ENCODE results near the gene SLC9A9.
A peak's percentile ranks its signal among the peaks of the same experiment; 100 is the strongest.

The SLC9A9 gene

DNA sequence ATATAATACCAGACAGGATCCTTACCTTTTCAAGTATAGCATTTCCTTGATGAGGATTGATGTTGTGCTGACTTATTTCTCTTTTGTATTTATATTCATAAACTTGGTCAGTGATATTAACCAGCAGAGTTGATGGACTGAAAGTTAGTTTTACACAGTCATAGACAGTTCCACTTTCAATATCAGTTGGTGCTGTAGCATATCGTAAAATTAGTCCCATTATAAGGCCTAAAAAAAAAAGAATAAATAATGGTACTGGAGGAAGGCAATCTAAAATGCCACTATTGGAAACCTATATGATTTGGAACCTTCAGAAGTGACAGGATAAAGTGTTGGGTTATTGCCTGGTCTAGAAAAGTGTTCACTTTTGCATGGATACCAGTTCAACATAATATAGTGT is 16.3 kb downstream of the SLC9A9 start:
- CTCF ChIA-PET = no interaction called here

GRCh38 chr3:143831208-143831607 is 17.1 kb downstream of the SLC9A9 start:
- DNase-seq = peak in 2 of 3 donors; percentile 70 to 81
- Histone ChIP-seq H3K4me3 (ENCODE audit: control insufficient read depth in 1 of 7, extremely low read depth in 1 of 7, insufficient read depth in 4 of 7, low read depth in 2 of 7, low read length in 6 of 7) (peak overlapping the region in 2 of 7 experiments; percentile 20 to 54), H3K27ac (ENCODE audit: insufficient read depth in 1 of 2, low read depth in 1 of 2, low read length in 2 of 2, poor library complexity in 1 of 2, severe bottlenecking in 2 of 2) (peak overlapping the region in 1 of 2 experiments; percentile 52), H3K36me3 (ENCODE audit: control insufficient read depth in 4 of 4, insufficient read depth in 4 of 4, low read length in 3 of 4) (no peaks in the 10 kb centered on the region), H3K27me3 (replicated peaks in 2 of 5; ENCODE audit: control insufficient read depth in 4 of 5, insufficient read depth in 5 of 5, low read length in 4 of 5) (no peaks in the 10 kb centered on the region), H3K9me3 (ENCODE audit: control extremely low read depth in 1 of 5, control insufficient read depth in 4 of 5, insufficient read depth in 2 of 5, low read depth in 1 of 5, low read length in 4 of 5) (no peaks in the 10 kb centered on the region), H3K4me1 (ENCODE audit: control extremely low read depth in 1 of 4, control insufficient read depth in 4 of 4, insufficient read depth in 4 of 4, low read length in 3 of 4) (peaks cover 10 to 30% (median 12%) of the 10 kb centered on the region in 4 experiments)
- CTCF ChIA-PET = no interaction called here
- POLR2A ChIA-PET = no interaction called here
- no CpG with 5 or more reads among the region's 2 CpGs for WGBS (ENCODE audit: insufficient coverage)

More for the DNA sequence above, 16.3 kb downstream of the SLC9A9 start:
- Histone ChIP-seq H3K4me1 (ENCODE audit: control extremely low read depth in 1 of 4, control insufficient read depth in 4 of 4, insufficient read depth in 4 of 4, low read length in 3 of 4) (peaks cover 5 to 25% (median 9%) of the 10 kb centered on the region in 4 experiments), H3K4me3 (ENCODE audit: control insufficient read depth in 1 of 7, extremely low read depth in 1 of 7, insufficient read depth in 4 of 7, low read depth in 2 of 7, low read length in 6 of 7) (no peak overlapping the region), H3K9me3 (ENCODE audit: control extremely low read depth in 1 of 5, control insufficient read depth in 4 of 5, insufficient read depth in 2 of 5, low read depth in 1 of 5, low read length in 4 of 5) (no peaks in the 10 kb centered on the region), H3K27ac (ENCODE audit: insufficient read depth in 1 of 2, low read depth in 1 of 2, low read length in 2 of 2, poor library complexity in 1 of 2, severe bottlenecking in 2 of 2) (no peak overlapping the region), H3K27me3 (replicated peaks in 2 of 5; ENCODE audit: control insufficient read depth in 4 of 5, insufficient read depth in 5 of 5, low read length in 4 of 5) (no peaks in the 10 kb centered on the region), H3K36me3 (ENCODE audit: control insufficient read depth in 4 of 4, insufficient read depth in 4 of 4, low read length in 3 of 4) (no peaks in the 10 kb centered on the region)
- no CpG with 5 or more reads among the region's 1 CpG for WGBS (ENCODE audit: insufficient coverage)
- POLR2A ChIA-PET = no interaction called here
- no peak for DNase-seq

- H3K36me3 ChIP-seq (ENCODE audit: control insufficient read depth in 4 of 4, insufficient read depth in 4 of 4, low read length in 3 of 4) = no peaks in the 10 kb centered on the region
- peak overlapping the region in 2 of 7 experiments; percentile 20 to 54 for H3K4me3 ChIP-seq (ENCODE audit: control insufficient read depth in 1 of 7, extremely low read depth in 1 of 7, insufficient read depth in 4 of 7, low read depth in 2 of 7, low read length in 6 of 7)
- peaks cover 10 to 35% (median 17%) of the 10 kb centered on the region in 4 experiments for H3K4me1 ChIP-seq (ENCODE audit: control extremely low read depth in 1 of 4, control insufficient read depth in 4 of 4, insufficient read depth in 4 of 4, low read length in 3 of 4)
- no peaks in the 10 kb centered on the region for H3K27me3 ChIP-seq (replicated peaks in 2 of 5; ENCODE audit: control insufficient read depth in 4 of 5, insufficient read depth in 5 of 5, low read length in 4 of 5)
- peak overlapping the region in 1 of 2 experiments; percentile 52 for H3K27ac ChIP-seq (ENCODE audit: insufficient read depth in 1 of 2, low read depth in 1 of 2, low read length in 2 of 2, poor library complexity in 1 of 2, severe bottlenecking in 2 of 2)
- ChIA-PET CTCF (no interaction called here), POLR2A (no interaction called here)
- DNase-seq = peak in 2 of 3 donors; percentile 52 to 74
- no peaks in the 10 kb centered on the region for H3K9me3 ChIP-seq (ENCODE audit: control extremely low read depth in 1 of 5, control insufficient read depth in 4 of 5, insufficient read depth in 2 of 5, low read depth in 1 of 5, low read length in 4 of 5)
These were observed 17.5 kb downstream of the SLC9A9 start for GRCh38 chr3:143830786-143831185.

DNA sequence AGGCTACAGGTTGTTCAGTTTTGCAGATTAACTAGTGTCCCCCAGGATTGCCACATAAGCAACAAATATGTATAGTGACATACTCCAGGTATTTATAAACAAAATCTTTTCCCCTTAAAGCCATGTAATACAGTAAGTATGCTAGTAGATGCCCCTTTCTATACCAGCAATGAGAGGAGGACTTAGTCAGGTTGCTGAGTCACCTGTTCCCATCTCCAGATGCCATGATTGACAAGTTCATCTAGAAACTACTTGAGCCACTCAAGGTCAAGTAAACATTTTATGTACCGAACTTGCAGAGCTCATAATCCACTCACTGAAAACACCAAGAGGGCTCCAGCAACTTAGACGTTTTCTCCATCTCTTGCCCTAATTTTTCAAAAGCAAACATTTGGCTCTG is 18.2 kb downstream of the SLC9A9 start:
- H3K4me3 ChIP-seq (ENCODE audit: control insufficient read depth in 1 of 7, extremely low read depth in 1 of 7, insufficient read depth in 4 of 7, low read depth in 2 of 7, low read length in 6 of 7) = no peak overlapping the region
- WGBS (ENCODE audit: insufficient coverage) = no CpG with 5 or more reads among the region's 2 CpGs
- ChIA-PET POLR2A (no interaction called here), CTCF (no interaction called here)
- no peaks in the 10 kb centered on the region for H3K36me3 ChIP-seq (ENCODE audit: control insufficient read depth in 4 of 4, insufficient read depth in 4 of 4, low read length in 3 of 4)
- no peak overlapping the region for H3K27ac ChIP-seq (ENCODE audit: insufficient read depth in 1 of 2, low read depth in 1 of 2, low read length in 2 of 2, poor library complexity in 1 of 2, severe bottlenecking in 2 of 2)
- H3K9me3 ChIP-seq (ENCODE audit: control extremely low read depth in 1 of 5, control insufficient read depth in 4 of 5, insufficient read depth in 2 of 5, low read depth in 1 of 5, low read length in 4 of 5) = no peaks in the 10 kb centered on the region
- H3K4me1 ChIP-seq (ENCODE audit: control extremely low read depth in 1 of 4, control insufficient read depth in 4 of 4, insufficient read depth in 4 of 4, low read length in 3 of 4) = peaks cover 10 to 39% (median 21%) of the 10 kb centered on the region in 4 experiments
- no peak for DNase-seq
- no peaks in the 10 kb centered on the region for H3K27me3 ChIP-seq (replicated peaks in 2 of 5; ENCODE audit: control insufficient read depth in 4 of 5, insufficient read depth in 5 of 5, low read length in 4 of 5)

DNA sequence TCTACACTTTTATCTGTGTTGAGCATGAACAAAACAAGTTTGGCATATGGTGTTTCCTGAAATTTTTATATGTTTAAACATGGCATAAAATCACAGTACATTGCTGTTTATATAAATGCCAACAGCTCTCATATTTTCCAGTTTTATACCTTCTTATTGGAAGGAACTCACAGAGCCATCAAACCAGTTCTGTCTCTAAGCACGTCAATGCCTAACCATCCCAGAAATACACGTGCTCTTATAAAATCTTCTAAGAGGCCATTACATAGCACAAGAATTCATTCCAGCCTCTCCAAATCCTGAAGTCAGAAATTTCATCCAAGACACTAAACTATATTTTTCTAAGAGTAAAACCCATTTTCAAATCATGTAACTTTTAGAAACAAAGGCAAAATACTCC is 20.8 kb downstream of the SLC9A9 start:
- Histone ChIP-seq H3K27ac (ENCODE audit: insufficient read depth in 1 of 2, low read depth in 1 of 2, low read length in 2 of 2, poor library complexity in 1 of 2, severe bottlenecking in 2 of 2) (no peak overlapping the region), H3K4me3 (ENCODE audit: control insufficient read depth in 1 of 7, extremely low read depth in 1 of 7, insufficient read depth in 4 of 7, low read depth in 2 of 7, low read length in 6 of 7) (no peak overlapping the region), H3K27me3 (replicated peaks in 2 of 5; ENCODE audit: control insufficient read depth in 4 of 5, insufficient read depth in 5 of 5, low read length in 4 of 5) (no peaks in the 10 kb centered on the region), H3K36me3 (ENCODE audit: control insufficient read depth in 4 of 4, insufficient read depth in 4 of 4, low read length in 3 of 4) (no peaks in the 10 kb centered on the region), H3K4me1 (ENCODE audit: control extremely low read depth in 1 of 4, control insufficient read depth in 4 of 4, insufficient read depth in 4 of 4, low read length in 3 of 4) (peaks cover 10 to 41% (median 24%) of the 10 kb centered on the region in 4 experiments), H3K9me3 (ENCODE audit: control extremely low read depth in 1 of 5, control insufficient read depth in 4 of 5, insufficient read depth in 2 of 5, low read depth in 1 of 5, low read length in 4 of 5) (no peaks in the 10 kb centered on the region)
- POLR2A ChIA-PET = no interaction called here
- no peak for DNase-seq
- CTCF ChIA-PET = no interaction called here
- WGBS (ENCODE audit: insufficient coverage) = 96% methylated on average over 2 of the region's 2 CpGs

DNA sequence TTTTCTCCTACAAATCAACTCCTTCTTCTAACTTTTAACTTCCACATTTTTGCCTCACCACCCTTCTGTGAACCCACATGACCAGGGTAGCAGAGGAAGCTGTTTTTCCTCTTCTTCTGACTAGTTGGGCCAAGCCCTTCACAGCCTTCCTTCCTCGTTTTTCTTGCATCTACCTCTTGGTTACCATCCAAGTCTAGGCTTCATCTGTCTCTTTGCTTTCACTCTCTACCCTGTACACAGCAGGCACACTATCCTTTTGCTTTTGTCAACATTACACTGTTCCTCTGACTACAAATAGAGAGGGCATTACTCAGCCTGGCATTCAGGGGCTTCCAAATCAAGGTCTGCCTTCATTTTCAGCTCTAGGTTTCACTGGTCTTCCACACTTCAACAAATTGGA is 22.0 kb downstream of the SLC9A9 start:
- Histone ChIP-seq H3K9me3 (ENCODE audit: control extremely low read depth in 1 of 5, control insufficient read depth in 4 of 5, insufficient read depth in 2 of 5, low read depth in 1 of 5, low read length in 4 of 5) (no peaks in the 10 kb centered on the region), H3K4me3 (ENCODE audit: control insufficient read depth in 1 of 7, extremely low read depth in 1 of 7, insufficient read depth in 4 of 7, low read depth in 2 of 7, low read length in 6 of 7) (peak overlapping the region in 1 of 7 experiments; percentile 1), H3K27ac (ENCODE audit: insufficient read depth in 1 of 2, low read depth in 1 of 2, low read length in 2 of 2, poor library complexity in 1 of 2, severe bottlenecking in 2 of 2) (no peak overlapping the region), H3K27me3 (replicated peaks in 2 of 5; ENCODE audit: control insufficient read depth in 4 of 5, insufficient read depth in 5 of 5, low read length in 4 of 5) (no peaks in the 10 kb centered on the region), H3K36me3 (ENCODE audit: control insufficient read depth in 4 of 4, insufficient read depth in 4 of 4, low read length in 3 of 4) (no peaks in the 10 kb centered on the region), H3K4me1 (ENCODE audit: control extremely low read depth in 1 of 4, control insufficient read depth in 4 of 4, insufficient read depth in 4 of 4, low read length in 3 of 4) (peaks cover 9 to 40% (median 29%) of the 10 kb centered on the region in 4 experiments)
- 0% methylated on average over 1 of the region's 1 CpG for WGBS (ENCODE audit: insufficient coverage)
- ChIA-PET CTCF (interaction anchor here (0.8 to 1.9 kb wide), 2 partner anchors 17 to 41 kb away, joined by 3 to 4 read pairs; no protein-coding TSS in a partner anchor), POLR2A (no interaction called here)
- peak; percentile 62 to 91 (median 86) for DNase-seq

- WGBS (ENCODE audit: insufficient coverage) = no CpG with 5 or more reads among the region's 3 CpGs
- Histone ChIP-seq H3K4me3 (ENCODE audit: control insufficient read depth in 1 of 7, extremely low read depth in 1 of 7, insufficient read depth in 4 of 7, low read depth in 2 of 7, low read length in 6 of 7) (no peak overlapping the region), H3K4me1 (ENCODE audit: control extremely low read depth in 1 of 4, control insufficient read depth in 4 of 4, insufficient read depth in 4 of 4, low read length in 3 of 4) (peaks cover 3 to 39% (median 27%) of the 10 kb centered on the region in 4 experiments), H3K27me3 (replicated peaks in 2 of 5; ENCODE audit: control insufficient read depth in 4 of 5, insufficient read depth in 5 of 5, low read length in 4 of 5) (no peaks in the 10 kb centered on the region), H3K36me3 (ENCODE audit: control insufficient read depth in 4 of 4, insufficient read depth in 4 of 4, low read length in 3 of 4) (no peaks in the 10 kb centered on the region), H3K9me3 (ENCODE audit: control extremely low read depth in 1 of 5, control insufficient read depth in 4 of 5, insufficient read depth in 2 of 5, low read depth in 1 of 5, low read length in 4 of 5) (no peaks in the 10 kb centered on the region), H3K27ac (ENCODE audit: insufficient read depth in 1 of 2, low read depth in 1 of 2, low read length in 2 of 2, poor library complexity in 1 of 2, severe bottlenecking in 2 of 2) (no peak overlapping the region)
- DNase-seq = peak in 2 of 3 donors; percentile 53 to 65
- POLR2A ChIA-PET = interaction anchor here (0.6 kb wide), 1 partner anchor 32 kb away, joined by 3 read pairs; no protein-coding TSS in a partner anchor
- CTCF ChIA-PET = interaction anchor here (1.4 to 1.9 kb wide), 2 partner anchors 18 to 65 kb away, joined by 4 read pairs; no protein-coding TSS in a partner anchor
These were observed 22.8 kb downstream of the SLC9A9 start for GRCh38 chr3:143825513-143825912.

Measured in common myeloid progenitor, CD34-positive (primary cell).